OCI-LY1 (cell line): ENCODE data around the gene PCNX3.

Experiments used
- H2AFZ ChIP-seq: fragments of 200-600 bp; sonication (generic), shearing (Covaris generic); 2 replicates; pipeline ENCODE4 v1.6.0; 2014; ENCODE audit warnings: antibody characterized with exemption, mild to moderate bottlenecking, low read length
- H3F3A ChIP-seq: fragments of 200-600 bp; sonication (generic), shearing (Covaris generic); 2 replicates; pipeline ENCODE4 v1.6.0; 2014; ENCODE audit warnings: mild to moderate bottlenecking, antibody characterized with exemption, low read length, moderate library complexity; ENCODE audit not compliant: insufficient read depth
- H3K27ac ChIP-seq: fragments of 200-600 bp; sonication (generic); 2 replicates; pipeline ENCODE4 v1.5.1; 2014; ENCODE audit warnings: low read length, mixed run types, mild to moderate bottlenecking, low read depth; ENCODE audit not compliant: poor library complexity, severe bottlenecking
- H3K27me3 ChIP-seq: fragments of 200-600 bp; sonication (generic); 2 replicates; pipeline ENCODE4 v1.6.0; 2014; ENCODE audit warnings: antibody characterized with exemption, mild to moderate bottlenecking, low read length, moderate library complexity; ENCODE audit not compliant: insufficient read depth
- H3K36me3 ChIP-seq: fragments of 200-600 bp; sonication (generic); 2 replicates; pipeline ENCODE4 v1.6.1; 2014; ENCODE audit warnings: mild to moderate bottlenecking, antibody characterized with exemption, low read length, moderate library complexity, mixed read lengths; ENCODE audit not compliant: insufficient read depth
- H3K4me1 ChIP-seq: fragments of 200-600 bp; sonication (generic); 2 replicates; pipeline ENCODE4 v1.5.1; 2014; ENCODE audit warnings: mild to moderate bottlenecking, low read length, moderate library complexity; ENCODE audit not compliant: insufficient read depth, severe bottlenecking
- H3K4me2 ChIP-seq: fragments of 200-600 bp; sonication (generic), shearing (Covaris generic); 2 replicates; pipeline ENCODE4 v1.6.1; 2014; ENCODE audit warnings: low read length
- H3K4me3 ChIP-seq: fragments of 200-600 bp; sonication (generic); 2 replicates; pipeline ENCODE4 v1.5.1; 2014; ENCODE audit warnings: low read length, low read depth, mild to moderate bottlenecking, mixed read lengths; ENCODE audit not compliant: poor library complexity, severe bottlenecking
- H3K79me2 ChIP-seq: fragments of 200-600 bp; shearing (Covaris generic); 2 replicates; pipeline ENCODE4 v1.6.1; 2016; ENCODE audit warnings: mixed run types, low read length, mixed read lengths; ENCODE audit not compliant: insufficient read depth
- H3K9ac ChIP-seq: fragments of 200-600 bp; sonication (generic), shearing (Covaris generic); 2 replicates; pipeline ENCODE4 v1.6.1; 2014; ENCODE audit warnings: mild to moderate bottlenecking, low read length, mixed read lengths
- H3K9me2 ChIP-seq: fragments of 200-600 bp; sonication (generic), shearing (Covaris generic); 2 replicates; pipeline ENCODE4 v1.6.1; 2014; ENCODE audit warnings: low read depth, mild to moderate bottlenecking, low read length, mixed read lengths
- H3K9me3 ChIP-seq: fragments of 200-600 bp; shearing (Covaris generic); 2 replicates; pipeline ENCODE4 v1.6.1; 2014; ENCODE audit warnings: low read length, mixed read lengths
- H4K20me1 ChIP-seq: fragments of 200-600 bp; sonication (generic), shearing (Covaris generic); 2 replicates; pipeline ENCODE4 v1.6.0; 2016; ENCODE audit warnings: mild to moderate bottlenecking, low read length; ENCODE audit not compliant: insufficient read depth
- EZH2 ChIP-seq: fragments of 200-600 bp; sonication (generic), shearing (Covaris generic); IDR thresholded peaks from 2 replicates; pipeline ENCODE4 v1.8.0; 2017; ENCODE audit warnings: borderline replicate concordance, mixed run types, mild to moderate bottlenecking, antibody characterized with exemption, low read length, moderate library complexity, mixed read lengths
- TF ChIP-seq, protein P1 (sequence below): fragments of 200-600 bp; sonication (generic), shearing (Covaris generic); IDR thresholded peaks from 2 replicates; pipeline ENCODE4 v1.5.1; 2017; ENCODE audit warnings: mild to moderate bottlenecking, antibody characterized with exemption, low read length, moderate library complexity, mixed read lengths

Gene PCNX3

DNA sequence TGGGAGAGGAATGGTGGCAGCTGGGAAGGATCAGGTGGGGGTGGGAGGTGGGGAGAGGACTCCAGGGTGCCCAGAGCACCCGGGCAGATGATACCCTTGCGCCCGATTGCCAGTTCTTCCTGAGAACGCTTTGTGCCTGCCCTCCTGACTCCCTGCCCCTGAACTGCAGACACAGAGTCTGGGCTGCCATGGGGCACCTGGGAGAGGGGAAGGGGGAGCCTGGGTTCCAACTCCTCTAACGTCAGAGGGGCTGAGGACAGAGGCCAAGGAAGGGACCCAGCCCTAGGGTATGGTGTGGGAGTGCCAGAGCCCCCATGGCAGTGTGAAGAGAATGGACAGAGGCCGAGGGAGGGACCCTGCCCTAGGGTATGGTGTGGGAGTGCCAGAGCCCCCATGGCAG, 19.1 kb upstream of the PCNX3 start:
- Histone ChIP-seq H2AFZ (no peak overlapping the region), H3K9me2 (no peaks in the 10 kb centered on the region), H3K9me3 (no peaks in the 10 kb centered on the region), H4K20me1 (no peaks in the 10 kb centered on the region), H3K4me2 (no peak overlapping the region), H3K27ac (no peak overlapping the region), H3K79me2 (no peaks in the 10 kb centered on the region), H3K4me1 (no peaks in the 10 kb centered on the region), H3F3A (no peaks in the 10 kb centered on the region), H3K27me3 (no peaks in the 10 kb centered on the region), H3K9ac (no peak overlapping the region), H3K36me3 (peaks cover 17% of the 10 kb centered on the region), H3K4me3 (no peak overlapping the region)
- TF ChIP-seq, protein P1, sequence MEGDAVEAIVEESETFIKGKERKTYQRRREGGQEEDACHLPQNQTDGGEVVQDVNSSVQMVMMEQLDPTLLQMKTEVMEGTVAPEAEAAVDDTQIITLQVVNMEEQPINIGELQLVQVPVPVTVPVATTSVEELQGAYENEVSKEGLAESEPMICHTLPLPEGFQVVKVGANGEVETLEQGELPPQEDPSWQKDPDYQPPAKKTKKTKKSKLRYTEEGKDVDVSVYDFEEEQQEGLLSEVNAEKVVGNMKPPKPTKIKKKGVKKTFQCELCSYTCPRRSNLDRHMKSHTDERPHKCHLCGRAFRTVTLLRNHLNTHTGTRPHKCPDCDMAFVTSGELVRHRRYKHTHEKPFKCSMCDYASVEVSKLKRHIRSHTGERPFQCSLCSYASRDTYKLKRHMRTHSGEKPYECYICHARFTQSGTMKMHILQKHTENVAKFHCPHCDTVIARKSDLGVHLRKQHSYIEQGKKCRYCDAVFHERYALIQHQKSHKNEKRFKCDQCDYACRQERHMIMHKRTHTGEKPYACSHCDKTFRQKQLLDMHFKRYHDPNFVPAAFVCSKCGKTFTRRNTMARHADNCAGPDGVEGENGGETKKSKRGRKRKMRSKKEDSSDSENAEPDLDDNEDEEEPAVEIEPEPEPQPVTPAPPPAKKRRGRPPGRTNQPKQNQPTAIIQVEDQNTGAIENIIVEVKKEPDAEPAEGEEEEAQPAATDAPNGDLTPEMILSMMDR = no peak
- no peak for TF ChIP-seq EZH2

GRCh38 chr11:65598258-65598699, 17.3 kb upstream of the PCNX3 start:
- Histone ChIP-seq H3K9ac (no peak overlapping the region), H3K36me3 (peaks cover 24% of the 10 kb centered on the region), H3K4me1 (no peaks in the 10 kb centered on the region), H3K4me2 (no peak overlapping the region), H3K9me3 (no peaks in the 10 kb centered on the region), H4K20me1 (no peaks in the 10 kb centered on the region), H3K27ac (no peak overlapping the region), H3K27me3 (no peaks in the 10 kb centered on the region), H2AFZ (no peak overlapping the region), H3K79me2 (no peaks in the 10 kb centered on the region), H3K9me2 (no peaks in the 10 kb centered on the region), H3F3A (no peaks in the 10 kb centered on the region), H3K4me3 (no peak overlapping the region)
- TF ChIP-seq, protein P1 = no peak
- TF ChIP-seq EZH2 = no peak

DNA sequence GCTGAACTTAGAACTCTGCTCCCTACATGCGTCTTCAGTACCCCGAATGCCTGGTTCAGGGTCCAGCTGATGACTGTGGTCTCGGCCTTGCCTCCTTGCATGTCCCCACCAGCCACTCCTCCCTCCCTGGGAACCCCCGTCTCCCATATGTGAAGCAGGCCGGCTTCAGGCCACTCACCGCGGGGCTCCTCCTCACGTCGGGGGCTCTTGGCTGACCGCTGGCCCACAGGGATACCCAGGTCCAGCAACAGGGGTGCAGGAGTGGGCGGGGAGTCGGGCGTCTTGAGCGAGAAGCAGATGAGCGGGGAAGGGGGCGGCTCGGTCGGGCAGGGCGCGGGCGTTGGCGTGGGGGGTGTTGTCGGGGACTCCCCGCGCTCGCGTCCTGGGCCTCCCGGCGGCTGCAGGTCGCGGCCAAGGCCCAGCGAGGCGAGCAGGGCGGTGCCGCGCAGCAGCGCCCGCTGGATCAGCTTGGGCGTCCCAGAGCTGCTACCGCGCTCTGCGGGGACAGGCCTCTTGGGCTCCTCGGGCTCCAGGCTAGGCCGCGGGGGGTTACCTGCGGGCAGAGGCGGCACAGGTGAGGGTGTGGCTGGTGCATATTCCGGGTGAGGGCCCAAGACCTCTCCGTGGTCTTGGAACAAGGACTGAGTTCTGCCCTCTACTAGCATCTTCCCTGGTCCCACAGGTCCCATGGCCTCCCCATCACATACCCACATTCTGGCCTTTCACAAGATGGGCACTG, 16.2 kb upstream of the PCNX3 start:
- Histone ChIP-seq H4K20me1 (no peaks in the 10 kb centered on the region), H3K4me3 (no peak overlapping the region), H3K27ac (no peak overlapping the region), H3K4me2 (no peak overlapping the region), H3K36me3 (peaks cover 32% of the 10 kb centered on the region), H3K27me3 (no peaks in the 10 kb centered on the region), H3F3A (no peaks in the 10 kb centered on the region), H3K9me2 (no peaks in the 10 kb centered on the region), H3K9me3 (no peaks in the 10 kb centered on the region), H3K4me1 (no peaks in the 10 kb centered on the region), H2AFZ (no peak overlapping the region), H3K79me2 (no peaks in the 10 kb centered on the region), H3K9ac (no peak overlapping the region)
- TF ChIP-seq, protein P1 = no peak
- no peak for TF ChIP-seq EZH2
